ENCODE results near the gene AGFG2. TPM values are rescaled to one million over a fixed set of nuclear protein-coding genes. Genes with fewer than 3 reads are reported as not detected.

Gene AGFG2
- total RNA-seq, 1 experiment from 2014 or later, result 30.4 TPM

- POLR2A ChIA-PET (ENCODE audit: unreplicated experiment), result interaction anchor here (0.7 kb wide), 1 partner anchor 310 kb away, joined by 4 read pairs; no protein-coding TSS in a partner anchor
- intact Hi-C loops (cut with micrococcal nuclease; ENCODE audit: unreplicated experiment), result no loop called here
- CTCF ChIA-PET, result interaction anchor here (1.4 kb wide), 1 partner anchor 28 kb away, joined by 3 read pairs; no protein-coding TSS in a partner anchor
Observed at GRCh38 chr7:100517305-100517704, 21.7 kb upstream of the AGFG2 start.

GRCh38 chr7:100519580-100519979, 19.4 kb upstream of the AGFG2 start:
- POLR2A ChIA-PET (ENCODE audit: unreplicated experiment), result interaction anchor here (0.6 kb wide), 2 partner anchors 25 to 177 kb away, joined by 3 to 14 read pairs; no protein-coding TSS in a partner anchor
- intact Hi-C loops (cut with micrococcal nuclease; ENCODE audit: unreplicated experiment), result no loop called here

More at GRCh38 chr7:100517305-100517704, 21.7 kb upstream of the AGFG2 start:
- no TSS peak for BruUV-seq (replicated peaks)
- Histone ChIP-seq H3F3A (ENCODE audit: insufficient read depth, low read depth) (peaks cover 4% of the 10 kb centered on the region; the same call in 1 of the 2 replicates), H3K36me3 (ENCODE audit: low read depth) (no peaks in the 10 kb centered on the region), H2AFZ (no peak overlapping the region), H3K9me2 (ENCODE audit: insufficient read depth) (no peaks in the 10 kb centered on the region), H4K20me1 (ENCODE audit: insufficient read depth) (no peaks in the 10 kb centered on the region), H3K4me3 (no peak overlapping the region), H3K4me1 (replicated peaks; ENCODE audit: insufficient read depth) (peaks cover 25% of the 10 kb centered on the region), H3K27ac (no peak overlapping the region), H3K9me3 (ENCODE audit: insufficient read depth, low read depth) (no peaks in the 10 kb centered on the region), H3K79me2 (ENCODE audit: low read depth) (no peaks in the 10 kb centered on the region), H3K27me3 (ENCODE audit: insufficient read depth, low read depth) (no peaks in the 10 kb centered on the region), H3K4me2 (no peak overlapping the region)
- TF ChIP-seq EZH2 (IDR thresholded peaks at IDR 0.05; ENCODE audit: low read depth) (no peak), CTCF (conservative IDR thresholded peaks at IDR 0.05) (no peak)
- DNase-seq, result no peak

GRCh38 chr7:100520138-100520537, 18.9 kb upstream of the AGFG2 start:
- no TSS peak for BruUV-seq (replicated peaks)
- ChIA-PET CTCF (interaction anchor here (0.6 kb wide), 2 partner anchors 19 to 44 kb away, joined by 3 to 9 read pairs; partner anchors contain the start of gene AGFG2), POLR2A (ENCODE audit: unreplicated experiment) (interaction anchor here (0.6 kb wide), 2 partner anchors 25 to 177 kb away, joined by 3 to 14 read pairs; no protein-coding TSS in a partner anchor)
- Histone ChIP-seq H3F3A (ENCODE audit: insufficient read depth, low read depth) (peaks cover 8% of the 10 kb centered on the region; the same call in 1 of the 2 replicates), H3K4me1 (replicated peaks; ENCODE audit: insufficient read depth) (peaks cover 17% of the 10 kb centered on the region), H3K36me3 (ENCODE audit: low read depth) (no peaks in the 10 kb centered on the region), H3K4me3 (no peak overlapping the region), H3K27me3 (ENCODE audit: insufficient read depth, low read depth) (no peaks in the 10 kb centered on the region), H3K79me2 (ENCODE audit: low read depth) (no peaks in the 10 kb centered on the region), H3K9me2 (ENCODE audit: insufficient read depth) (no peaks in the 10 kb centered on the region), H3K9me3 (ENCODE audit: insufficient read depth, low read depth) (no peaks in the 10 kb centered on the region), H3K4me2 (no peak overlapping the region), H2AFZ (no peak overlapping the region), H3K27ac (no peak overlapping the region), H4K20me1 (ENCODE audit: insufficient read depth) (no peaks in the 10 kb centered on the region)
- TF ChIP-seq EZH2 (IDR thresholded peaks at IDR 0.05; ENCODE audit: low read depth) (no peak), CTCF (conservative IDR thresholded peaks at IDR 0.05) (no peak)
- intact Hi-C loops (cut with micrococcal nuclease; ENCODE audit: unreplicated experiment), result no loop called here
- no peak for DNase-seq

More at GRCh38 chr7:100519580-100519979, 19.4 kb upstream of the AGFG2 start:
- Histone ChIP-seq H3K9me3 (ENCODE audit: insufficient read depth, low read depth) (no peaks in the 10 kb centered on the region), H4K20me1 (ENCODE audit: insufficient read depth) (no peaks in the 10 kb centered on the region), H3K36me3 (ENCODE audit: low read depth) (no peaks in the 10 kb centered on the region), H3F3A (ENCODE audit: insufficient read depth, low read depth) (peaks cover 4% of the 10 kb centered on the region; the same call in 1 of the 2 replicates), H3K79me2 (ENCODE audit: low read depth) (no peaks in the 10 kb centered on the region), H3K4me1 (replicated peaks; ENCODE audit: insufficient read depth) (peaks cover 23% of the 10 kb centered on the region), H3K27me3 (ENCODE audit: insufficient read depth, low read depth) (no peaks in the 10 kb centered on the region), H3K27ac (no peak overlapping the region), H3K9me2 (ENCODE audit: insufficient read depth) (no peaks in the 10 kb centered on the region), H3K4me2 (no peak overlapping the region), H3K4me3 (no peak overlapping the region), H2AFZ (no peak overlapping the region)
- no peak for DNase-seq
- CTCF ChIA-PET, result interaction anchor here (0.6 kb wide), 1 partner anchor 44 kb away, joined by 9 read pairs; no protein-coding TSS in a partner anchor
- TF ChIP-seq EZH2 (IDR thresholded peaks at IDR 0.05; ENCODE audit: low read depth), result no peak
- TF ChIP-seq CTCF (conservative IDR thresholded peaks at IDR 0.05), result no peak
- no TSS peak for BruUV-seq (replicated peaks)
